DMS53 treated with DMSO at 0.1 percent for 48 hours (cell line): ENCODE measurements around the gene COL9A3.
"Not testable (repeated sequence)": the region's sequence is repeated elsewhere in the genome, so short reads cannot be mapped to it uniquely, and the experiment has no call there.

Source experiments
- DNase-seq: peaks from one replicate; lab custom pipeline; 2025; ENCODE audit not compliant: unreplicated experiment; lab: John Stamatoyannopoulos, UW

Gene COL9A3

GRCh38 chr20:62832951-62833391 lies 16.1 kb downstream of the COL9A3 start:
- no peak for DNase-seq

DNA sequence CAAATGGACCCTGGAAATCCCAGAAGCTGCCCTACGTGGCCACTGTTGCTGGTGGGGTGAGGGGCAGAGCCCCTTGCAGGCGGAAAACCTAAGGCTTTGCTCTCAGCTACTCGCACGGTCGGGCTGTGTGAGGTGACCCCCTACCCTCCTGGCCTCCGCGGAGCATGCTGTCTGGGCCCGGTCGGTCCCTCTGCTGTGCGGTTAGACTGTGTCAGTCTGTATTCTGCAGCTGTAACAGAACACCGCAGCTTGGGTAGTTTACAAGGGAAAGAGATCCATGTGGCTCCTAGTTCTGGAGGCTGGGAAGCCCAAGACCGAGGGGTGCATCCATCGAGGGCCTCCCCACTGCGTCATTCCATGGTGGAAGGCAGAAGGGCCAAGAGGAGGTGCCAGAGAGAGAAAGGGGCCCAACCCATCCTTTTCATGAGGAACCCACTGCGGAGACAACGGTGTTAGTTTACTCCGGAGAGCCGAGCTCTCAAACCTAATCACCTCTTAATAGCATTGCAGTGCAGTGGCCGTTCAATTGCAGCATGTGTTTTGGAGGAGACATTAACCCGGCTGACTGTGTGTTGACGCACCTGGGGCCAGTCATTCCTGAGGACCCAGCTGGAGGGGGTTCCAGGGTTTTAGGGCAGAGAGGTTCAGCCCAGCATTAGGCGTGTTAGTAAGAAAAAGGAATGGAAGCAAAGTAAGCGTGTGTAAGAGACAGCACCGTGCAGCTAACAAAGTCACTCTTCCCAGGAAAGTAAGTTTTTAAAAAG lies 18.3 kb downstream of the COL9A3 start:
- DNase-seq: no peak

DNA sequence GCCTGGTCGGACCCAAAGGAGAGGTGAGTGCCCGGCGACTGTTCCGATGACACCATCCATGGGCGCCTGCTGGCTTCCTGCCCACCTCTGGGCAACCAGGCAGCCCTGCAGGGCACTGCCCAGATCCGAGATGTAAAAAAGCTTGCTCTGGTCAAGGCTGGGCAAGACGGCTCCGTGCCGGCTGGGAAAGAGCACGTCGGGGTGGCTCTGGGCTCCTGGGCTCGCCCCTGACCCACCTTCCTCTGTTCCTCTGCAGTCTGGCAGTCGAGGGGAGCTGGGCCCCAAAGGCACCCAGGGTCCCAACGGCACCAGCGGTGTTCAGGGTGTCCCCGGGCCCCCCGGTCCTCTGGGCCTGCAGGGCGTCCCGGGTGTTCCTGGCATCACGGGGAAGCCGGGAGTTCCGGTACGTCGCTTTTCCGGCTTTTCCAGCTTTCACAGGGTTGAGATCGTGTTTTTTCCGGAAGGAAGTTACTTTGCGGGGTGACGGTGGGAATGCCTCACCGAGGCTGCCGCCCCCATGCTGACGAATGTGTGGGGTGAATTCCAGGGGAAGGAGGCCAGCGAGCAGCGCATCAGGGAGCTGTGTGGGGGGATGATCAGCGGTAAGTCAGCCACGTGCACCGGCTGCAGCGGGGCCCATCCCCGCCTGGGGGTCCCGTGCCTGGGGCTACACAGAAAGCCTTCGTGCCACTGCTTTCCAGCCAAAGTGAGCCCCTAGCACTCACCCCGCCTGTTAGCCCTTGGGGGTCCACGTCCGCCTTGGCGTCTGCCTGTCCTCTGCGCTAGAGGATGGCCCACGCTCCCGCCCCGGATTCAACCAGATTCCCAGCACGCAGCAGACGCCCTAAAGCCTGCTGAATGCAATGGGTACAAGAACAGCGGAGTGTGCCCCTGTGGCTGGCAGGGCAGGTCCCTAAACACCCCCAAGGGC lies 19.3 kb downstream of the COL9A3 start:
- DNase-seq: no peak

DNA sequence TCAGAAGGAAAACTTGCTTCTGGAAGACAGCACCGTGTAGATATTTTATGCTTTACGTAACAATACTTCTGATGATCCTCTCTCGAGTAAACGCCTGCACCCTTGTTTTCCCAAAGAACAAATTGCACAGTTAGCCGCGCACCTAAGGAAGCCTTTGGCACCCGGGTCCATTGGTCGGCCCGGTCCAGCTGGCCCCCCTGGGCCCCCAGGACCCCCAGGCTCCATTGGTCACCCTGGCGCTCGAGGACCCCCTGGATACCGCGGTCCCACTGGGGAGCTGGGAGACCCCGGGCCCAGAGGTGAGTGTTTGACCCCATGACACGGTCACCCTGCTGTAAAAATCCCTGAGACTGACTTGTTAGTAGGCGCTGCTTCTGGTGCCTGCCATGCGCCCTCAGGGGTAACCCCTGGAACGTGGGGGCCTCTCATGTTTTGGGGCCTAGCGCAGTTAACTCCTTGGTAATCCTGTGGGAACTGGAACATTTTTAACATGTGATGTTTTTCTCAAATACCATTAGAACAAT lies 20.2 kb downstream of the COL9A3 start:
- DNase-seq: no peak

GRCh38 chr20:62837790-62838127 lies 20.9 kb downstream of the COL9A3 start:
- no peak for DNase-seq

- peak; percentile 20 for DNase-seq
Measured at GRCh38 chr20:62838128-62838891, 21.5 kb downstream of the COL9A3 start.

DNA sequence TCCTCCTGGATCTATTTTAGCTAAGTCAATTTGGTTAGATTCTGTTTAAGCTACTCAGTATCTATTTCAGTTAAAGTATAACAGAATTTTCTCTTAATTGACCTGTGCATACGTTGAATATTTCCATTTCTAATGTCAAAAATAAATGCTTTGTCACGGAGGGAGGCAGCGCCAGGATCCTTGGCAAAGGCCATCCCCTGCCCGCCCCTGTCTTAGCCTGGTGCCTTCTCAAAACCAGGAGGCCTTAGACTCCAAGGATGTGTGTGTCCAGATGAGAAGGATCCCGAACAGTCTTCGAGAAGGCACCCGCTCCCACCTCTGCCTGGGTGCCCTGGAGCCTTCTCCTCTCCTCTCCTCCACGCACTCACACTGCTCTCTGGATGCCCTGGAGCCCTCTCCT lies 22.4 kb downstream of the COL9A3 start:
- DNase-seq: no peak

GRCh38 chr20:62839816-62840215 lies 23.0 kb downstream of the COL9A3 start:
- DNase-seq: no peak

DNA sequence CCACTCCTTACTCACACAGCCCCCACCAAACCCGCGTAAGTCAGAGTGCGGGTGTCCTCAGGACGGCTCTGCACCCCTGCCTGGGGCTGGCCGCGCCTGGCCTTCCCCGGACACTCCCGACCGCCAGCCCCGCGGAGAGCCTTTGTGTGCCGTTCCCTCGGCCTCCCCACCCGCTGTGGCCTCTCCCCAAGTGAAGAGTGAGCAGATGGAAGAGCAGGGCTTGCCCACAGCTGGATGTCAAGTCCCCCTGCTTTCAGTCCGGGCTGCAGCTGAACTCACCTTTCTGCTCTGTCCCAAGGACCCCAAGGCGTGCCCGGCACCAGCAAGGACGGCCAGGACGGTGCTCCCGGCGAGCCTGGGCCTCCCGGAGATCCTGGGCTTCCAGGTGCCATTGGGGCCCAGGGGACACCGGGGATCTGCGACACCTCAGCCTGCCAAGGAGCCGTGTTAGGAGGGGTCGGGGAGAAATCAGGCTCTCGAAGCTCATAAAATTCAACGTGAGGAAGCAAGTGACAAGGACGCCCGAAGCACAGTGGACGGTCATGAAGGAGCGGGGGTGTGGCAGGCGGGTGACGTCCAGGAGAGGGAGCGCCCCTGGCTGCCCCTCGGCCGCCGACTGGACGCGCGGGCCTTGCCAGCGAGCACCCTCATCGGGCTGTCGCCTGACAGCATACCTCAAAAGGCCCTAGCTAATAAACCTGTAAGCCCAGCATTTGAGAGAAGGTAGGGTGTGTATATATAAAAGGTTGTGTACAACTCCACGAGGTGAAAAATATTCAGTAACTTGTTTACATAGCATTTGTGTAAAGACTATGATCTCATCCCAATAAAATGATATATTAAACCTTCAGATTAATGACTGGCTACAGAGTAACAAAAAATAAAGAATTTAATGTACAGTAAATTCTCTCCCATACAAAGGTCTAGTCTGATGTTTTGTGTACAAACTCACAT lies 23.7 kb downstream of the COL9A3 start:
- no peak for DNase-seq

- no peak for DNase-seq
Measured at GRCh38 chr20:62841705-62842212, 24.9 kb downstream of the COL9A3 start.

GRCh38 chr20:62843656-62844055 lies 26.8 kb downstream of the COL9A3 start:
- DNase-seq: no peak

GRCh38 chr20:62844182-62844581 lies 27.3 kb downstream of the COL9A3 start:
- no peak for DNase-seq

DNA sequence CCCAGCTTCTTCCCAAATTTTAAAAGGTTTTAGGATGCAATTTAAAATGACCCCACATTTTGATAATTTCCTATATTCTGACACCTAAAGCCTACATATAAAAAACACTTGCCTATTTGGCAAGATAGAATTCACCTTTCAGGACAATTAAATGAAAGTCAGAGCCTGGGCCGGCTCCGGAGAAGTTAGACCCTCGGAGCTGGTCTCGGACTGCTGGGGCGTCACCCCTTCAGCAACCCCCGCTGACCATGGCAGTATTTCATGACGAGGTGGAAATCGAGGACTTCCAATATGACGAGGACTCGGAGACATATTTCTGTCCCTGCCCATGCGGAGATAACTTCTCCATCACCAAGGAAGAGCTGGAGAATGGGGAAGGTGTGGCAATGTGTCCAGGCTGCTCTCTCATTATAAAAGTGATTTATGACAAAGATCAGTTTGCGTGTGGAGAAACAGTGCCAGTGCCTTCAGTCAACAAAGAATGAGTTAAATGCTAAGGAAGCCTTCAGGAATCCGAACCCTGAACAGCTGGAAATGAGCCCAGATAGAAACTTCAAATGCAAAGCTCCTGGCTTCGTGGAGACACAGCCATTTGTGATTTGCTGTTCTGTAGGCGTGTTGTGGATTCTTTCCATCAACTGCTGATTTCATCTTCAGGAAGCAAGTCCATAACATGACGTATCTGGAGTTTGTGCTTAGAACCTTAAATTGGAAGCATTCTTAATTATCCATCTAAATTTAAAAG lies 28.7 kb downstream of the COL9A3 start:
- DNase-seq: no peak

DNA sequence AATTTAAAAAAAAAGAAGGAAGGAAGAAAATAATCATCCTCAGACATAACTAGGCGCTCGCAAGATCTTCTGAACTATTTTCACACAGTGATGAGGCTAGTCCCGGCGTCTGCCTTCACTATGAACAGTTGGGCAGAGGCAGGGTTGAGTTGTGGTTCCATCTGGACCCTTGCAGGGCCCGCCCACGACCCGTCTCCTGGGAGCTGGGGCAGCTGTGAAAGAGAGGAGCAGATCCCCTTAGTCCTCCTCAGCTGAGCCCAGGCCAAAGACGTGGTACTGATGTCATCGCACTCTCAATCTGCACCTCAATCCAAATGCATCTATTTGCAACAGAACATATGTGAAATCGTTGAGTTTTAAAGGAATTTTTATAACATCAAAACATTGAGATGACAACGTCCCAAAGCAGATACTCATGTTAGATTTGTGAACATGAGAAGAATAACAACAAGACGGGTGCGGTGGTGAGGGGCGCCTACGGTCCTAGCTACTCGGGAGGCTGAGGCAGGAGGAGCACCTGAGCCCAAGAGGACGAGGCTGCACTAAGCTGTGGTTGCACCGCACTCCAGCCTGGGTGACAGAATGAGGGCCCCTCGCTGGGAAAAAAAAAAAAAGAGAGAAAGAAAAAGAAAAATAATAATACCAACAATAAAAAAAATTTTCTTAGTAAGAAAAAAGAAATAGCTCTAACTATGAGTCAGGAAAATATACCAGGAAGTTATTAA lies 29.5 kb downstream of the COL9A3 start:
- no peak for DNase-seq

DNA sequence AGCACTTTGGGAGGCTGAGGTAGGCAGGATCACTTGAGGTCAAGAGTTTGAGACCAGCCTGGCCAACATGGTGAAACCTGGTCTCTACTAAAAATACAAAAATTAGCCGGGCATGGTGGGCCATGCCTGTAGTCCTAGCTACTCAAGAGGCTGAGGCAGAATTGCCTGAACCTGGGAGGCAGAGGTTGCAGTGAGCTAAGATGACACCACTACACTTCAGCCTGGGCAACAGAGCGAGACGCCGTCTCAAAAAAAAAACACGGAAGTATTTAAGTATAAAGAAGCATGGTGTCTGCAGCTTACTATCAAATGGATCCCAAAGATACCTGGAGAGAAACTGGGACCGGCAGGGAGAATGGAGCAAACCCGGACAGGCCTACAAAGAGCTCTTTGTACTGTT lies 32.1 kb downstream of the COL9A3 start:
- not testable (repeated sequence) for DNase-seq

- DNase-seq: no peak
Measured at GRCh38 chr20:62849431-62849830, 32.6 kb downstream of the COL9A3 start.

DNA sequence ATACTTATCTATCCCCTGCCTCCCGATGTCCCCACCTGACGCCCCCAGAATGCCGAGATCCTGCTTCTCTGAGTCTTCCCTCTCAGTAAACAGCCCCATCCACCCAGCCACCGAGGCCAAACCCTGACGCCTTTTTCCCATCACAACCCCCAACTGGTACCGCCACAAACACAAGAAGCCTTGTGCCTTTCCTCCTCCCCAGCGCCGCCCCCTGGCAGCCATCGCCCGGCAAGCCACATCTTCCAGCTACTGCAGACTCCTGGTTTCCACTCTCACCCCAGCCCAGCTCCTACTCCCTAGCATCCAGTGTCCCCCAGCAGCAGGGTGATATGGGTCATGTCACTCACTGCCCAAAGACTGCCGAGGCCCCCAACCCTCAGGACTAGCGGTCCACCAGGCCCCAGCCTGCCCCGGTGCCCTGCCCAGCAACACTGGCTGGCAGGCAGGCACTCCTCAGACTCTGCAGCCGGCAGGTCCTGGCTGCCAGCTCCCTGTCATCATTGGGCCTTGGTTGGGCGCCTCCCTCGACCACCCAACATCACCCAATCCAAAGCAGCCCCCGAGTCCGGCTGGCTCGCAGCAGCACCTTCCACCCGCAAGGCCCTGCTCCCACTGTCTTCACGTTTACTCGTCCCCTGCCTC lies 33.6 kb downstream of the COL9A3 start:
- DNase-seq: no peak

DNA sequence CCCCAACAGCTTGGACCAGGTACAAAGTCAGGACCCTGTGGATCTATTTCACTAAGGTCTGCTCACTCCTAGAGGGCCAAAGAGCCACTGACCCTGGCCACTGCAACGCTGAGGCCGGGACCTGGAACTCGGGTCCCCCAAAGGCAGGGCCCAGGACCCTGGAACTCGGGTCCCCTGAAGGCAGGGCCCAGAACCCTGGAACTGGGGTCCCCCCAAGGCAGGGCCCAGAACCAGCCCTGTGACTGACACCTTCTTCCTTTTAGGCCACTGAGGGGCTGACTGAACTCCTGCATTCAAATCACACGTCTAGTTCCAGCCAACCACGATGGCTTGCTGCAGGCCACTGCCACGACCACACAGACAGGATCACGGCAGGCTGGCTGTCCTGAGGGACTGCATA lies 35.3 kb downstream of the COL9A3 start:
- DNase-seq: no peak
